Measurements from ENCODE around the gene TMEM117.

- no peak for TF ChIP-seq POLR2A (IDR thresholded peaks at IDR 0.05)
- TF ChIP-seq, protein P1, sequence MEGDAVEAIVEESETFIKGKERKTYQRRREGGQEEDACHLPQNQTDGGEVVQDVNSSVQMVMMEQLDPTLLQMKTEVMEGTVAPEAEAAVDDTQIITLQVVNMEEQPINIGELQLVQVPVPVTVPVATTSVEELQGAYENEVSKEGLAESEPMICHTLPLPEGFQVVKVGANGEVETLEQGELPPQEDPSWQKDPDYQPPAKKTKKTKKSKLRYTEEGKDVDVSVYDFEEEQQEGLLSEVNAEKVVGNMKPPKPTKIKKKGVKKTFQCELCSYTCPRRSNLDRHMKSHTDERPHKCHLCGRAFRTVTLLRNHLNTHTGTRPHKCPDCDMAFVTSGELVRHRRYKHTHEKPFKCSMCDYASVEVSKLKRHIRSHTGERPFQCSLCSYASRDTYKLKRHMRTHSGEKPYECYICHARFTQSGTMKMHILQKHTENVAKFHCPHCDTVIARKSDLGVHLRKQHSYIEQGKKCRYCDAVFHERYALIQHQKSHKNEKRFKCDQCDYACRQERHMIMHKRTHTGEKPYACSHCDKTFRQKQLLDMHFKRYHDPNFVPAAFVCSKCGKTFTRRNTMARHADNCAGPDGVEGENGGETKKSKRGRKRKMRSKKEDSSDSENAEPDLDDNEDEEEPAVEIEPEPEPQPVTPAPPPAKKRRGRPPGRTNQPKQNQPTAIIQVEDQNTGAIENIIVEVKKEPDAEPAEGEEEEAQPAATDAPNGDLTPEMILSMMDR (IDR thresholded peaks at IDR 0.05), result no peak
Measured at GRCh38 chr12:43815416-43815815, 20.5 kb upstream of the TMEM117 start.
